Lung (tissue), 4 donors: ENCODE results near the gene DNAI7. TPM values are rescaled to one million over a fixed set of nuclear protein-coding genes. Genes with fewer than 3 reads are reported as not detected.

Experiments
- polyA plus RNA-seq, 2 donors: library from polyadenylated mRNA; stranded (reverse); fragments of 200-250 nt; gene quantifications; one replicate each; pipeline ENCODE4 v1.2.1, GENCODE V29; 2013
- total RNA-seq, 2 donors: library from RNA; depleted of rRNA in 1 of 2; stranded (reverse); fragments of >200 nt in 1 of 2; gene quantifications; one replicate each; pipeline ENCODE4 v1.2.1, GENCODE V29; 2014 to 2021
- donor health status: Bipolar disorder and iron deficiency.
- donor health status: healthy.
- donor health status: DM: yes; HTN: yes; CAD: no.

Gene DNAI7
- total and polyA plus RNA-seq, 4 donors, result 2.0 to 11.9 (median 5.7) TPM

Other genes with a start within 250 kb of the DNAI7 start
- 10 to 100 TPM; 61.3 to 94.9 TPM for gene BCAT1, start 246.1 kb downstream of the DNAI7 start, total RNA-seq
- 10 to 100 TPM; 11.7 to 20.5 TPM for gene BCAT1, start 246.1 kb downstream of the DNAI7 start, polyA plus RNA-seq
- 10 to 100 TPM; 14.9 to 35.8 TPM for gene ETFRF1, start 77 bp upstream of the DNAI7 start, total RNA-seq
- gene ETFRF1, start 77 bp upstream of the DNAI7 start, polyA plus RNA-seq, result 10 to 100 TPM; 12.2 to 35.7 TPM
- gene KRAS, start 55.8 kb upstream of the DNAI7 start, total RNA-seq, result 10 to 100 TPM; 22.1 to 30.4 TPM
- gene KRAS, start 55.8 kb upstream of the DNAI7 start, polyA plus RNA-seq, result 10 to 100 TPM in 1 of 2 donors, 1 to 10 TPM in 1; 9.8 to 14.2 TPM